Trophoblast cell (in vitro differentiated cells and primary cell): ENCODE data around the gene ERVMER34-1.

Experiments
- DNase-seq, 2 donors: peaks; one replicate each; pipeline ENCODE4 v3.0.0-alpha.2; 2016
- H2AFZ ChIP-seq: 2 replicates; pipeline ENCODE4 v1.6.1; 2013; ENCODE audit warnings: low read length, moderate library complexity, mild to moderate bottlenecking; ENCODE audit not compliant: insufficient read depth, poor library complexity
- H2AK5ac ChIP-seq: 2 replicates; pipeline ENCODE4 v1.6.1; 2013; ENCODE audit warnings: mild to moderate bottlenecking, low read length
- H2BK120ac ChIP-seq: 2 replicates; pipeline ENCODE4 v1.6.1; 2013; ENCODE audit warnings: low read length, mild to moderate bottlenecking, moderate library complexity; ENCODE audit not compliant: insufficient read depth, poor library complexity
- H2BK12ac ChIP-seq: 2 replicates; pipeline ENCODE4 v1.6.1; 2013; ENCODE audit warnings: mild to moderate bottlenecking, low read length, moderate library complexity
- H2BK5ac ChIP-seq: 2 replicates; pipeline ENCODE4 v1.6.1; 2013; ENCODE audit warnings: low read length, low read depth, moderate library complexity, mild to moderate bottlenecking; ENCODE audit not compliant: poor library complexity
- H3K14ac ChIP-seq: 2 replicates; pipeline ENCODE4 v1.6.1; 2013; ENCODE audit warnings: mild to moderate bottlenecking, low read length
- H3K18ac ChIP-seq: 2 replicates; pipeline ENCODE4 v1.6.1; 2013; ENCODE audit warnings: mild to moderate bottlenecking, low read length
- H3K23ac ChIP-seq: 2 replicates; pipeline ENCODE4 v1.6.1; 2013; ENCODE audit warnings: low read length
- H3K27ac ChIP-seq: 2 replicates; pipeline ENCODE4 v1.5.1; 2013; ENCODE audit warnings: low read depth, mild to moderate bottlenecking, inconsistent platforms, low read length, moderate library complexity
- H3K27me3 ChIP-seq: 2 replicates; pipeline ENCODE4 v1.6.1; 2013; ENCODE audit warnings: inconsistent platforms, mild to moderate bottlenecking, low read length, moderate library complexity; ENCODE audit not compliant: insufficient read depth
- H3K36me3 ChIP-seq, 2 experiments: 1 replicate in 1 of 2; 2 replicates in 1 of 2; pipeline ENCODE4 v1.6.1; 2013; ENCODE audit warnings: low read length in 2 of 2, mild to moderate bottlenecking in 2 of 2, moderate library complexity in 1 of 2; ENCODE audit not compliant: insufficient read depth in 2 of 2, control insufficient read depth in 1 of 2
- H3K4ac ChIP-seq: 2 replicates; pipeline ENCODE4 v1.6.1; 2013; ENCODE audit warnings: low read depth, mild to moderate bottlenecking, low read length, moderate library complexity
- H3K4me1 ChIP-seq, 2 experiments: 1 replicate in 1 of 2; 2 replicates in 1 of 2; pipeline ENCODE4 v1.6.1; 2013; ENCODE audit warnings: low read length in 2 of 2, mild to moderate bottlenecking in 2 of 2, moderate library complexity in 1 of 2; ENCODE audit not compliant: insufficient read depth in 2 of 2, control insufficient read depth in 1 of 2
- H3K4me2 ChIP-seq: 2 replicates; pipeline ENCODE4 v1.6.1; 2013; ENCODE audit warnings: inconsistent platforms, mild to moderate bottlenecking, low read length, moderate library complexity
- H3K4me3 ChIP-seq: 2 replicates; pipeline ENCODE4 v1.5.1; 2013; ENCODE audit warnings: mild to moderate bottlenecking, low read depth, low read length, inconsistent platforms
- H3K79me1 ChIP-seq: one replicate; pipeline ENCODE4 v1.6.1; 2013; ENCODE audit warnings: low read length
- H3K79me2 ChIP-seq: 2 replicates; pipeline ENCODE4 v1.6.1; 2013; ENCODE audit warnings: low read length, mild to moderate bottlenecking; ENCODE audit not compliant: control insufficient read depth, insufficient read depth, poor library complexity
- H3K9ac ChIP-seq: 2 replicates; pipeline ENCODE4 v1.6.1; 2013; ENCODE audit warnings: mild to moderate bottlenecking, low read length
- H3K9me3 ChIP-seq: 2 replicates; pipeline ENCODE4 v1.6.1; 2013; ENCODE audit warnings: low read depth, mild to moderate bottlenecking, control low read depth, inconsistent platforms, low read length; ENCODE audit not compliant: insufficient read depth
- H4K12ac ChIP-seq: 2 replicates; pipeline ENCODE4 v1.6.1; 2013; ENCODE audit warnings: low read depth, mild to moderate bottlenecking, low read length, moderate library complexity
- H4K8ac ChIP-seq: 2 replicates; pipeline ENCODE4 v1.6.1; 2013; ENCODE audit warnings: low read depth, mild to moderate bottlenecking, low read length, moderate library complexity
- H4K91ac ChIP-seq: one replicate; pipeline ENCODE4 v1.6.1; 2013; ENCODE audit warnings: low read depth, mild to moderate bottlenecking, low read length, moderate library complexity
- WGBS: extraction: QIAGEN DNeasy Blood & Tissue Kit; methylation state at CpG from one replicate; pipeline ENCODE4 v1.1.7; 2013; ENCODE audit warnings: missing lambda C conversion rate; ENCODE audit not compliant: insufficient read length, insufficient coverage; ENCODE audit errors: extremely low coverage; 5-methylcytosine and 5-hydroxymethylcytosine counted together

ERVMER34-1 gene

DNA sequence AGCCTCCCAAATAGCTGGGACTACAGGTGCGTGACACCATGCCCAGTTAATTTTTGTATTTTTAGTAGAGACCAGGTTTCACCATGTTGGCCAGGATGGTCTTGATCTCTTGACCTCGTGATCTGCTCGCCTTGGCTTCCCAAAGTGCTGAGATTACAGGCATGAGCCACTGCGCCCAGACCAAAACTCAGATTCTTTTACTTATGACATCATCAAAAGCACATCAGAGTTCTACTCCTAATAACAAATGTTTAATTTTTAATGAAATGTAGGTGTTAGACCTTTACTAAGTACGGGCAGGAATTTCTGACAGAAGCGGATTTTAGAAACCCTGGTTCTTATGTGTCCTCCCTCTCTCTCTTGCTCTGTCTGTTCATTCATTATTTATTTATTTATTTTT is 38.5 kb upstream of the ERVMER34-1 start:
- H4K8ac ChIP-seq: no peak overlapping the region
- H3K79me1 ChIP-seq: peaks cover 11% of the 10 kb centered on the region
- no CpG with 5 or more reads among the region's 6 CpGs for WGBS

GRCh38 chr4:52788806-52789205 is 37.6 kb upstream of the ERVMER34-1 start:
- Histone ChIP-seq H3K4me2 (no peak overlapping the region), H3K9ac (no peak overlapping the region), H2BK120ac (no peak overlapping the region), H3K79me1 (peaks cover 11% of the 10 kb centered on the region), H2AK5ac (no peak overlapping the region), H3K4me1 (peaks cover 11 to 13% of the 10 kb centered on the region in 2 experiments), H4K12ac (no peak overlapping the region), H3K36me3 (no peaks in the 10 kb centered on the region), H3K18ac (no peak overlapping the region), H3K27ac (no peak overlapping the region), H3K14ac (no peak overlapping the region), H2AFZ (no peak overlapping the region), H3K79me2 (no peaks in the 10 kb centered on the region), H3K4ac (no peak overlapping the region), H3K9me3 (no peaks in the 10 kb centered on the region), H3K4me3 (no peak overlapping the region), H3K27me3 (no peaks in the 10 kb centered on the region), H4K91ac (no peak overlapping the region), H2BK12ac (no peak overlapping the region), H2BK5ac (no peak overlapping the region), H3K23ac (no peak overlapping the region), H4K8ac (no peak overlapping the region)
- no CpG with 5 or more reads among the region's 6 CpGs for WGBS
- DNase-seq: peak; percentile 63 to 77

More for the DNA sequence above, 38.5 kb upstream of the ERVMER34-1 start:
- no peak overlapping the region for H3K14ac ChIP-seq
- H2AFZ ChIP-seq: no peak overlapping the region
- H3K4ac ChIP-seq: no peak overlapping the region
- no peak overlapping the region for H3K9ac ChIP-seq
- peaks cover 11 to 13% of the 10 kb centered on the region in 2 experiments for H3K4me1 ChIP-seq
- no peak overlapping the region for H3K4me2 ChIP-seq
- no peaks in the 10 kb centered on the region for H3K79me2 ChIP-seq
- H4K12ac ChIP-seq: no peak overlapping the region
- no peak overlapping the region for H3K23ac ChIP-seq
- no peak overlapping the region for H2BK5ac ChIP-seq
- H3K27me3 ChIP-seq: no peaks in the 10 kb centered on the region
- H2BK12ac ChIP-seq: no peak overlapping the region
- H3K18ac ChIP-seq: no peak overlapping the region
- no peak overlapping the region for H3K4me3 ChIP-seq
- H2BK120ac ChIP-seq: no peak overlapping the region
- no peaks in the 10 kb centered on the region for H3K36me3 ChIP-seq
- no peaks in the 10 kb centered on the region for H3K9me3 ChIP-seq
- H2AK5ac ChIP-seq: no peak overlapping the region
- H4K91ac ChIP-seq: no peak overlapping the region
- no peak overlapping the region for H3K27ac ChIP-seq
- no peak for DNase-seq

DNA sequence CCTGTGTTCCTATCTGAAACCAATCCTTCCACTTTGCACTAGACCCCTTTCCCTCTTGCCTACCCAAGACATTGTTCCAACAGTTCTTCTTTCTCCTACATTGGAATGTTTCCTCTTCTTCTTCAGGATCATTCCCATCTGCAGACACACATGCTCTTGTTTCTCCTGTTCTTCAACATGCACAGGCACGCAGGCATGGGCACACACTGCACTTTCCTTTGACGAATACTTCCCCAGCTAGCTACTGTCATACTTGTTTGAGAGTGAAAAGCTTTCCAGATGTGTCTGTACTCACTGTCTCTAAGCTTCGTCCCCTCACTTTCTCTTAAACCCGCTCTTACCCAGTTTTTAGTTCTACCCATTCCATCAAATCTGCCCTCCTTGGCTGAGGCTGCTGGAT is 31.8 kb upstream of the ERVMER34-1 start:
- Histone ChIP-seq H2BK5ac (no peak overlapping the region), H3K4ac (no peak overlapping the region), H3K14ac (no peak overlapping the region), H3K79me1 (no peaks in the 10 kb centered on the region), H2AK5ac (no peak overlapping the region), H3K18ac (no peak overlapping the region), H3K4me2 (no peak overlapping the region), H3K4me1 (peaks cover 0 to 5% of the 10 kb centered on the region in 2 experiments), H2BK12ac (no peak overlapping the region), H4K91ac (no peak overlapping the region), H3K9ac (no peak overlapping the region), H2BK120ac (no peak overlapping the region), H3K9me3 (no peaks in the 10 kb centered on the region), H3K27me3 (no peaks in the 10 kb centered on the region), H3K79me2 (no peaks in the 10 kb centered on the region), H2AFZ (no peak overlapping the region), H4K8ac (no peak overlapping the region), H3K4me3 (no peak overlapping the region), H3K36me3 (no peaks in the 10 kb centered on the region), H3K27ac (no peak overlapping the region), H4K12ac (no peak overlapping the region), H3K23ac (no peak overlapping the region)
- WGBS: no CpG with 5 or more reads among the region's 4 CpGs
- no peak for DNase-seq

DNA sequence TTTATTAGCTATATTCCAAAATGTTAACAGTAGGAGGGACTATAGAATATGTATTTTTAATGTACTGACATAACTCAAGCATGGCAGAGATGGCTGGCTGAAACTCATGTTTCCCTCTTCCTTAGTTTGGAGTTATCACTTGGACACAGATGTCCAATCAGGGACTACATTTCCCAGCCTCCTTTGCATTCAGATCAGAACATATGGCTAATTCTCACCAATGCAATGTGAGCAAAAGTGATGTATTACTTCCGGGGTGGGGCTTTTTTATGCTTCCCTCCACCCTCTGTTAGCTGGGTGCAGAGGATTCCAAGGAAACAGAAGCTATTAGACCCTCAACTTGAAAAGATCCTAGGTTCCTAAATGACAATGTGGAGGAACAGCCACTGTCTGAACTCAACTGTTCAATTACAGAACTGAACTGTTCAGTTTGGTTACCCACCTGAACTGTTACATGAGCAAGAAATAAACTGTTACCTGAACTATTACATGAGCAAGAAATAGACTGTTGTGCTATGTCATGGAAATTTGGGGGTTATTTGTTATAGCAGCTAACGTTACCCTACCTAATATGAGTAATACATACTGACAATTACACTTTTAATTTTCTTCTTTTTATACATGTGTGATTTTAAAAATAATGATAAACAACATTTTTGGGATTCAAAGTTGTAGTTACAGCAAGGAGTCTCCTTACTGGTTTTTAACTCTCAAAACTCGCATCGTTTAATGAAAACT is 29.6 kb upstream of the ERVMER34-1 start:
- H2AFZ ChIP-seq: no peak overlapping the region
- no peaks in the 10 kb centered on the region for H3K79me2 ChIP-seq
- H3K9ac ChIP-seq: no peak overlapping the region
- no peaks in the 10 kb centered on the region for H3K27me3 ChIP-seq
- no peak overlapping the region for H2BK5ac ChIP-seq
- H3K18ac ChIP-seq: no peak overlapping the region
- H4K91ac ChIP-seq: no peak overlapping the region
- H2BK12ac ChIP-seq: no peak overlapping the region
- H2AK5ac ChIP-seq: no peak overlapping the region
- H3K4ac ChIP-seq: no peak overlapping the region
- no peak overlapping the region for H3K4me2 ChIP-seq
- no peak overlapping the region for H3K27ac ChIP-seq
- H4K8ac ChIP-seq: no peak overlapping the region
- peaks cover 0 to 5% of the 10 kb centered on the region in 2 experiments for H3K4me1 ChIP-seq
- no CpG with 5 or more reads among the region's 4 CpGs for WGBS
- H4K12ac ChIP-seq: no peak overlapping the region
- H3K4me3 ChIP-seq: no peak overlapping the region
- no peaks in the 10 kb centered on the region for H3K9me3 ChIP-seq
- no peak overlapping the region for H3K23ac ChIP-seq
- DNase-seq: no peak
- no peak overlapping the region for H3K14ac ChIP-seq
- H3K36me3 ChIP-seq: no peaks in the 10 kb centered on the region
- no peaks in the 10 kb centered on the region for H3K79me1 ChIP-seq
- H2BK120ac ChIP-seq: no peak overlapping the region
